GM12864 (cell line): ENCODE results near the gene DDR2.

Experiments
- DNase-seq: peaks from one replicate; pipeline ENCODE4 v3.0.0-alpha.2; 2011; ENCODE audit warnings: low read depth
- H3K4me3 ChIP-seq: 2 replicates; pipeline ENCODE4 v1.5.1; 2011; ENCODE audit warnings: mild to moderate bottlenecking, low read depth, low read length, control low read depth
- TF ChIP-seq, protein P1 (sequence below): IDR thresholded peaks from 2 replicates; pipeline ENCODE4 v1.5.1; 2011; ENCODE audit warnings: low read depth, mild to moderate bottlenecking, moderate library complexity, low read length, control low read depth, inconsistent platforms; ENCODE audit errors: missing control alignments

DDR2 gene

DNA sequence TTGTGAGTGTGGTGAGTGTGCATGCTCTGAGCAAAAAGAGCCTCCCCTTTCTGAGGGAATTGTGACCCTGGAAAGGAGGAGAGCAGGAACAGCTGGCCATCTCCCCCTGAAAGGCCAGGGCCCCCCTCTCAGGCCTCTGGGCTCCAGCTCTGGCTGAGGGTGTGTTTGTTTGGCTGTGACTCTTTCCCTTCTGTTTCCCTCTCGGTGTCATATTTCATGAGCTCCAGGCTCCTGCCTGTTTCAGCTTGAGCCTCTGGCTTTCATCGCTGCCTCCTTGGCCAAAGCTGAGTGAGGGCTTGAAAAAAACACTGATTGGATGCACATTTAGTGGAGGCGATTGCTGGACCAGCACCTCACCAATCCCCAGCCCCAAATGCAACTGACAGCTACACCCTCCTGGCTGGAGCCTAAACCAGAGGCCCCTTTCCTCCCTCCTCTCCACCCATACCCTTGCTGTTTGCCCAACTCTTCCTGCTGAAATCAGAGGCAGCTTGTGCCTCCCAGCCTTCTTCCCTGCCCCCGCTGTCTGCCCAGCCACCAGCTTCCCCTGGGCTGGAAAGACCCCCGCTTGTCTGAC, 64.1 kb downstream of the DDR2 start:
- no peak overlapping the region for H3K4me3 ChIP-seq
- TF ChIP-seq, protein P1, sequence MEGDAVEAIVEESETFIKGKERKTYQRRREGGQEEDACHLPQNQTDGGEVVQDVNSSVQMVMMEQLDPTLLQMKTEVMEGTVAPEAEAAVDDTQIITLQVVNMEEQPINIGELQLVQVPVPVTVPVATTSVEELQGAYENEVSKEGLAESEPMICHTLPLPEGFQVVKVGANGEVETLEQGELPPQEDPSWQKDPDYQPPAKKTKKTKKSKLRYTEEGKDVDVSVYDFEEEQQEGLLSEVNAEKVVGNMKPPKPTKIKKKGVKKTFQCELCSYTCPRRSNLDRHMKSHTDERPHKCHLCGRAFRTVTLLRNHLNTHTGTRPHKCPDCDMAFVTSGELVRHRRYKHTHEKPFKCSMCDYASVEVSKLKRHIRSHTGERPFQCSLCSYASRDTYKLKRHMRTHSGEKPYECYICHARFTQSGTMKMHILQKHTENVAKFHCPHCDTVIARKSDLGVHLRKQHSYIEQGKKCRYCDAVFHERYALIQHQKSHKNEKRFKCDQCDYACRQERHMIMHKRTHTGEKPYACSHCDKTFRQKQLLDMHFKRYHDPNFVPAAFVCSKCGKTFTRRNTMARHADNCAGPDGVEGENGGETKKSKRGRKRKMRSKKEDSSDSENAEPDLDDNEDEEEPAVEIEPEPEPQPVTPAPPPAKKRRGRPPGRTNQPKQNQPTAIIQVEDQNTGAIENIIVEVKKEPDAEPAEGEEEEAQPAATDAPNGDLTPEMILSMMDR: no peak
- DNase-seq: no peak

DNA sequence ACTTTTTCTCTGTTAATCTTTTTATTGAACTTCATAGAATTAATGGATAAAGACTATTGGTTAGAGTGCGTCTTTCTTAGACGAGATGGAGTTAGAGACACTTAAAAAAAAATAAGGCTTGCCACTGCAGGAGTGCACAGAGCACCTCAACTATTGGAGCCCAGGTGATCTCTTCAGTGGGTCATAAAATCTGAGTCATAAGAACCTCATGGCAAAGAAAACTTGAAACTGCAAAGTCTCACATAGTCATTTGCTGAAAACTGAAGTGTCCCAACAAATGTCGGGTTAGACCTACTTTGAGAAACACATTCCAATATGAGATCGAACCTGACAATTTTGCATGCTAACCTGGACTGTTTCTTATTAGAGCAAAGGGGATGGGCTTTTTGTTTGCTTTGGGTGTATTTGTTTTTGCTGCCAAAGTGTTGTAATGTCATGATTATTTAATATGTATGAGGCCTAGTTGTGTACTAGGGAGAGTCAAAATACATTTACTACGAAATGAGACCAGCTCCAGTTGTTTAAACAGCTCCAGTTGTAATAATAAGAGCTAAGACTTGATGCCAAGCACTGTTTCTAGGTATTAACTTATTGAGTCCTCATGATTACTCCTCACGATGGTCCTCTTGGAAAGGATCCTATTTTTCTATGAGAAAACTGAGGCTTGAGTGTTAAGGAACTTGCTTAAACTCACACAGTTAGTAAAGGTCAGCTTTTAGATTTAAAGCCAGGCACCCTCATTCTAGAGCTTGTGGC, 65.1 kb downstream of the DDR2 start:
- no peak for DNase-seq
- H3K4me3 ChIP-seq: no peak overlapping the region
- TF ChIP-seq, protein P1: no peak

DNA sequence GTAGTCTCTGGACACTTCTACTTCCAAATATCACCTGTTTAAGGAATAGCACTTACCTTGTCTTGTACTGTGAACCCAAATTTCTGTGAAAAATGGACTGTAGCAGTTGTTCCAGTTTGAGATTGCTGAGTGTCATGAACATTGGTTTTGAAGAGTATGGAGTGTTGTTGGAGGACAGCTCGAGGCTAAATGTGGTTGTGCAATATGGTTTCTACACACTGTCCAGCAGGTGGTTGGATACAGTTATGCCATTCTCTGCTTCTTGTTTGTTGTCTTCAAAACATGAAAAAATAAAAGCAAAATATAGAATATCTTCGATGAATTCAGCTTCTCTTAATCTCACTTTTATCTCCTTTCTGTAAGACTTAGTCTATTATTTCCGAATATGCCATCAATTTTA, 67.1 kb downstream of the DDR2 start:
- TF ChIP-seq, protein P1: no peak
- DNase-seq: no peak
- H3K4me3 ChIP-seq: no peak overlapping the region

DNA sequence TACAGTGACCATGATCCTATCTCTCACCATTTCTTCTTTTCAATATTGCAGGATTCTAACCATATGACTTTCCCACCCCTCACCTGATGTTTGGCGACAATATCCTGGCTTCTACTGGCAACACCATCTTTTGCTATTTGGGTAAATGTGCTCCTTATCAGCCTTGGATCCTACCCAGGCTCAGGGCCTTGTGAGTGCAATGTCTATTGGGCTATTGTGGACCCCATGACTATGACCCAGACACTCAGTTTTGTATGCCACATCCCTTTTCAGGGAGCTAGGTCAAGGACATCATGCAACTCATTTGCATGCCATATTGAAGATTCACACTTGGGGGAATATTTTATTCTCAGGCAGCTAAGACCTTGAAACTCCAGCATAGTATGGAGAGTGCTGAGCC, 67.9 kb downstream of the DDR2 start:
- TF ChIP-seq, protein P1: no peak
- DNase-seq: no peak
- H3K4me3 ChIP-seq: no peak overlapping the region

DNA sequence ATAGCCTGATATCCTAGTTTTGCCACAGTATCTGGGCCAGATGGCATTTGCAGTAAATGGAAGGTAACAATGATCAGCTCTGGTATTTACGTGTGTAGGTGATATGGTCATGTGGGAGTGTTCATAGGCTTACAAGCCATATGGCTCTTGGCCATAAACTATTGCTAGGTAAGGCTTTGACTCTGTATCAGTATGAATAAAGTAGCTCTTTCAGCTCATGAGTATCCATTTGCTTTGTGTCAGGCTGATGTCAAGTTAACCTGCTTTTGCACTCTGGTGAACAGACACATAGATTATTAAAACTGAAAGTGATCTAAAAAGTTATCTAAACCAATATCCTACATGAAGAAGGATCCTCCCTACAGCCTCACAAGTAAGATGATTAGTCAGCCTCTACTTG, 69.0 kb downstream of the DDR2 start:
- no peak overlapping the region for H3K4me3 ChIP-seq
- no peak for DNase-seq
- TF ChIP-seq, protein P1: no peak

DNA sequence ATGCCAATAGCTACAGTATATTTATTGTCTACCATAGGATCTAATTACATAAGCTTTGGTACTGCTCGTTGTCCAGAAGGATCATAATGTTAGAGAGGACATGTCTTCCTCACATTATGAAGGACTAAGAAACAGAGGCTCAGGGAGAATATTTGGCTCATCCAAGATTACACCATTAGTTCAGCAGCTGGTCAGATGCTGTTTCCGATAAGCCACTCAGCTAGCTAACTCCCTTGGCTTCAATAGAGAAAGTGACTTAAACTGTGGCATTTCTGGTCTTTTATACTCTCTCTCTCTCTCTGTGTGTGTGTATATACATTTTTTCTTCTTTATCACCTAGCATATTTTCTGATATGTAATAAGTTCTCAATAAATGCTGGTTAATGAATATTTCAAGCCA, 70.4 kb downstream of the DDR2 start:
- DNase-seq: no peak
- TF ChIP-seq, protein P1: no peak
- no peak overlapping the region for H3K4me3 ChIP-seq

DNA sequence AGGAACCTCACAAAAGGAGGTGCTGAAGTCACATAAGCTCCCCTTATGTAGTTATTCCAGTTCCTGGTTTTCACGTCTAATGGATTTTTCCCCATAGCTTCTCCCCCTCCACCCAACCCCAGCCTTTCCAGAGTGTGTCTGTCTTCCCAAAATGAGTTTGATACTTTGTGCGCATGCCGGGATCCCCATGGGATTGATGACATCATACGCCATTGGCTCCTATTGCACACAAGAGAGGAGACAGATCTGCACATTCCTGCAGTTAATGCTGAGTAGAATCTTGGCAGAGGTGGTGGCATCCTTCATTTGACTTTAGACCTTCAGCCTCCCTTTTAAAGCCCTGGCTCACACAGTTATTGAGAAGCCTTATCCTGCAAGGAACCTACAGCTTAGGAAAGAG, 71.4 kb downstream of the DDR2 start:
- DNase-seq: no peak
- TF ChIP-seq, protein P1: no peak
- no peak overlapping the region for H3K4me3 ChIP-seq
